ENCODE measurements around the gene CDH20.

DNA sequence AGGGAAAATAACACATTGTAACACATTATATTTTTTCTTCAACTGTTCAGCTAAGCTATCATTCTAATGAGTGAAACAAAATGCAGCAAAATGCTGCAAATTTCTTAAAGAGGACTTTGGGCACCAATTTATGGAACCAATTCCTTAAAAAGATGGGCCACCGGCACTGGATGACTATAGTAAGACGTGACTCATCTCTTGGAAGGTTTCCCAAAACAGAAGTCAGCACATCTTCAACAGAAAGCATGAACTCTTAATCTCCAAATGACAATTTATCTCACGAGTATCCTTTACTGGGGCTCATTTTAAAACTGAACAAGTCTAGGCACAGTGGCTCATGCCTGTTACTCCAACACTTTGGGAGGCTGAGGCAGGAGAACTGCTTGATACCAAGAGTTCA is 213.4 kb downstream of the CDH20 start:
- TF ChIP-seq, protein P1, sequence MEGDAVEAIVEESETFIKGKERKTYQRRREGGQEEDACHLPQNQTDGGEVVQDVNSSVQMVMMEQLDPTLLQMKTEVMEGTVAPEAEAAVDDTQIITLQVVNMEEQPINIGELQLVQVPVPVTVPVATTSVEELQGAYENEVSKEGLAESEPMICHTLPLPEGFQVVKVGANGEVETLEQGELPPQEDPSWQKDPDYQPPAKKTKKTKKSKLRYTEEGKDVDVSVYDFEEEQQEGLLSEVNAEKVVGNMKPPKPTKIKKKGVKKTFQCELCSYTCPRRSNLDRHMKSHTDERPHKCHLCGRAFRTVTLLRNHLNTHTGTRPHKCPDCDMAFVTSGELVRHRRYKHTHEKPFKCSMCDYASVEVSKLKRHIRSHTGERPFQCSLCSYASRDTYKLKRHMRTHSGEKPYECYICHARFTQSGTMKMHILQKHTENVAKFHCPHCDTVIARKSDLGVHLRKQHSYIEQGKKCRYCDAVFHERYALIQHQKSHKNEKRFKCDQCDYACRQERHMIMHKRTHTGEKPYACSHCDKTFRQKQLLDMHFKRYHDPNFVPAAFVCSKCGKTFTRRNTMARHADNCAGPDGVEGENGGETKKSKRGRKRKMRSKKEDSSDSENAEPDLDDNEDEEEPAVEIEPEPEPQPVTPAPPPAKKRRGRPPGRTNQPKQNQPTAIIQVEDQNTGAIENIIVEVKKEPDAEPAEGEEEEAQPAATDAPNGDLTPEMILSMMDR (IDR thresholded peaks at IDR 0.05 in 8 of 11, conservative IDR thresholded peaks at IDR 0.05 in 3 of 11) = no peak
- TF ChIP-seq POLR2A (IDR thresholded peaks at IDR 0.05) = no peak
